ENCODE measurements around the gene TP53INP2. TPM values are rescaled to one million over a fixed set of nuclear protein-coding genes. Genes with fewer than 3 reads are reported as not detected.

TP53INP2 gene
- total and polyA plus RNA-seq, 2 of the 13 experiments (the other 11 are each of a cell fraction or from before 2014, with no cell fraction given) = 5.2 to 18.8 TPM

DNA sequence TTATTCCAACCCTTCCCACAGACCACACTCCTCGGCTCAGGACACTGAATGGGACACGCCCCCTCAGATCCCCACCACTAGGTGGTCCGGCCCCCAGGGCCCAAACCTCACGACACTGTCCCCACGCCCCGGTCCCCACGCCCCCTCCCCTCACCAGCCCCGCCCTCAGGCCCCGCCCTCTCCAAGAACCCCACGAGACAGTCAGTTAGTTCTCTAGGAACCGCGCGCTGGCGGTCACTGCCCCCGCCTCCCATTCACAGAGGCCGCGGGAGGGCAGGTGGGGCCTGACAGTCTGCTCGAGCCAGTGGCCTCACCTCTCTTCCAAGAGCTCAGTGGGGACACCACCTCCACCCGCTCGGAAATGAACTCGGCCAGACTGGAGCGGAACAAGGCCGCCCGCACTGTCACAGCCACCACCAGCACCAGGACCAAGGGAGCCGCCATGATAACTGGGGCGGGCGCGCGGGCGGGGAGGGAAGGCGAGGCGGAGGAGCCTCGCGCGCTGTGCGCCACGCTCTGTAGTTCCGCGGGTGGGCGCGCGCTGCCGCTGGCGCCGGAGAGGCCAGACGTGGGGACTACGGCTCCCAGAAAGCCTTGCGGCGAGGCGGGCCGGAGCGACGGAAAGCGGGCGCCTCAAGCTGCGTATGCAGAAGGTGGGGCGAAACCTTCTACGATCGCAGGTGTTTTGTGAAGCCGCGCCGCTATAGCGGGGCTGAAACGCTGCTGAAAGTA, 27.3 kb upstream of the TP53INP2 start, which contains the start of gene PIGU (continued):
- TF ChIP-seq, protein P1, sequence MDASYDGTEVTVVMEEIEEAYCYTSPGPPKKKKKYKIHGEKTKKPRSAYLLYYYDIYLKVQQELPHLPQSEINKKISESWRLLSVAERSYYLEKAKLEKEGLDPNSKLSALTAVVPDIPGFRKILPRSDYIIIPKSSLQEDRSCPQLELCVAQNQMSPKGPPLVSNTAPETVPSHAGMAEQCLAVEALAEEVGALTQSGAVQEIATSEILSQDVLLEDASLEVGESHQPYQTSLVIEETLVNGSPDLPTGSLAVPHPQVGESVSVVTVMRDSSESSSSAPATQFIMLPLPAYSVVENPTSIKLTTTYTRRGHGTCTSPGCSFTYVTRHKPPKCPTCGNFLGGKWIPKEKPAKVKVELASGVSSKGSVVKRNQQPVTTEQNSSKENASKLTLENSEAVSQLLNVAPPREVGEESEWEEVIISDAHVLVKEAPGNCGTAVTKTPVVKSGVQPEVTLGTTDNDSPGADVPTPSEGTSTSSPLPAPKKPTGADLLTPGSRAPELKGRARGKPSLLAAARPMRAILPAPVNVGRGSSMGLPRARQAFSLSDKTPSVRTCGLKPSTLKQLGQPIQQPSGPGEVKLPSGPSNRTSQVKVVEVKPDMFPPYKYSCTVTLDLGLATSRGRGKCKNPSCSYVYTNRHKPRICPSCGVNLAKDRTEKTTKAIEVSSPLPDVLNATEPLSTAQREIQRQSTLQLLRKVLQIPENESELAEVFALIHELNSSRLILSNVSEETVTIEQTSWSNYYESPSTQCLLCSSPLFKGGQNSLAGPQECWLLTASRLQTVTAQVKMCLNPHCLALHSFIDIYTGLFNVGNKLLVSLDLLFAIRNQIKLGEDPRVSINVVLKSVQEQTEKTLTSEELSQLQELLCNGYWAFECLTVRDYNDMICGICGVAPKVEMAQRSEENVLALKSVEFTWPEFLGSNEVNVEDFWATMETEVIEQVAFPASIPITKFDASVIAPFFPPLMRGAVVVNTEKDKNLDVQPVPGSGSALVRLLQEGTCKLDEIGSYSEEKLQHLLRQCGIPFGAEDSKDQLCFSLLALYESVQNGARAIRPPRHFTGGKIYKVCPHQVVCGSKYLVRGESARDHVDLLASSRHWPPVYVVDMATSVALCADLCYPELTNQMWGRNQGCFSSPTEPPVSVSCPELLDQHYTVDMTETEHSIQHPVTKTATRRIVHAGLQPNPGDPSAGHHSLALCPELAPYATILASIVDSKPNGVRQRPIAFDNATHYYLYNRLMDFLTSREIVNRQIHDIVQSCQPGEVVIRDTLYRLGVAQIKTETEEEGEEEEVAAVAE (CRISPR knock-in tag; IDR thresholded peaks at IDR 0.05; ENCODE audit: borderline replicate concordance) = peak; percentile 83
- no peak for TF ChIP-seq ARNT (IDR thresholded peaks at IDR 0.05)
- TF ChIP-seq, protein P2, sequence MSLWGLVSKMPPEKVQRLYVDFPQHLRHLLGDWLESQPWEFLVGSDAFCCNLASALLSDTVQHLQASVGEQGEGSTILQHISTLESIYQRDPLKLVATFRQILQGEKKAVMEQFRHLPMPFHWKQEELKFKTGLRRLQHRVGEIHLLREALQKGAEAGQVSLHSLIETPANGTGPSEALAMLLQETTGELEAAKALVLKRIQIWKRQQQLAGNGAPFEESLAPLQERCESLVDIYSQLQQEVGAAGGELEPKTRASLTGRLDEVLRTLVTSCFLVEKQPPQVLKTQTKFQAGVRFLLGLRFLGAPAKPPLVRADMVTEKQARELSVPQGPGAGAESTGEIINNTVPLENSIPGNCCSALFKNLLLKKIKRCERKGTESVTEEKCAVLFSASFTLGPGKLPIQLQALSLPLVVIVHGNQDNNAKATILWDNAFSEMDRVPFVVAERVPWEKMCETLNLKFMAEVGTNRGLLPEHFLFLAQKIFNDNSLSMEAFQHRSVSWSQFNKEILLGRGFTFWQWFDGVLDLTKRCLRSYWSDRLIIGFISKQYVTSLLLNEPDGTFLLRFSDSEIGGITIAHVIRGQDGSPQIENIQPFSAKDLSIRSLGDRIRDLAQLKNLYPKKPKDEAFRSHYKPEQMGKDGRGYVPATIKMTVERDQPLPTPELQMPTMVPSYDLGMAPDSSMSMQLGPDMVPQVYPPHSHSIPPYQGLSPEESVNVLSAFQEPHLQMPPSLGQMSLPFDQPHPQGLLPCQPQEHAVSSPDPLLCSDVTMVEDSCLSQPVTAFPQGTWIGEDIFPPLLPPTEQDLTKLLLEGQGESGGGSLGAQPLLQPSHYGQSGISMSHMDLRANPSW (CRISPR knock-in tag; IDR thresholded peaks at IDR 0.05; ENCODE audit: borderline replicate concordance) = no peak
- TF ChIP-seq, protein P3, sequence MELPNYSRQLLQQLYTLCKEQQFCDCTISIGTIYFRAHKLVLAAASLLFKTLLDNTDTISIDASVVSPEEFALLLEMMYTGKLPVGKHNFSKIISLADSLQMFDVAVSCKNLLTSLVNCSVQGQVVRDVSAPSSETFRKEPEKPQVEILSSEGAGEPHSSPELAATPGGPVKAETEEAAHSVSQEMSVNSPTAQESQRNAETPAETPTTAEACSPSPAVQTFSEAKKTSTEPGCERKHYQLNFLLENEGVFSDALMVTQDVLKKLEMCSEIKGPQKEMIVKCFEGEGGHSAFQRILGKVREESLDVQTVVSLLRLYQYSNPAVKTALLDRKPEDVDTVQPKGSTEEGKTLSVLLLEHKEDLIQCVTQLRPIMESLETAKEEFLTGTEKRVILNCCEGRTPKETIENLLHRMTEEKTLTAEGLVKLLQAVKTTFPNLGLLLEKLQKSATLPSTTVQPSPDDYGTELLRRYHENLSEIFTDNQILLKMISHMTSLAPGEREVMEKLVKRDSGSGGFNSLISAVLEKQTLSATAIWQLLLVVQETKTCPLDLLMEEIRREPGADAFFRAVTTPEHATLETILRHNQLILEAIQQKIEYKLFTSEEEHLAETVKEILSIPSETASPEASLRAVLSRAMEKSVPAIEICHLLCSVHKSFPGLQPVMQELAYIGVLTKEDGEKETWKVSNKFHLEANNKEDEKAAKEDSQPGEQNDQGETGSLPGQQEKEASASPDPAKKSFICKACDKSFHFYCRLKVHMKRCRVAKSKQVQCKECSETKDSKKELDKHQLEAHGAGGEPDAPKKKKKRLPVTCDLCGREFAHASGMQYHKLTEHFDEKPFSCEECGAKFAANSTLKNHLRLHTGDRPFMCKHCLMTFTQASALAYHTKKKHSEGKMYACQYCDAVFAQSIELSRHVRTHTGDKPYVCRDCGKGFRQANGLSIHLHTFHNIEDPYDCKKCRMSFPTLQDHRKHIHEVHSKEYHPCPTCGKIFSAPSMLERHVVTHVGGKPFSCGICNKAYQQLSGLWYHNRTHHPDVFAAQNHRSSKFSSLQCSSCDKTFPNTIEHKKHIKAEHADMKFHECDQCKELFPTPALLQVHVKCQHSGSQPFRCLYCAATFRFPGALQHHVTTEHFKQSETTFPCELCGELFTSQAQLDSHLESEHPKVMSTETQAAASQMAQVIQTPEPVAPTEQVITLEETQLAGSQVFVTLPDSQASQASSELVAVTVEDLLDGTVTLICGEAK (IDR thresholded peaks at IDR 0.05) = no peak
- TF ChIP-seq, protein P3 (CRISPR knock-in tag; IDR thresholded peaks at IDR 0.05) = peak; percentile 85
- TF ChIP-seq PCBP2 (optimal IDR thresholded peaks at IDR 0.05; ENCODE audit: low read depth, low read length, poor library complexity, severe bottlenecking) = no peak
- TF ChIP-seq ARHGAP35 (CRISPR knock-in tag; IDR thresholded peaks at IDR 0.05; ENCODE audit: borderline replicate concordance) = peak; percentile 98; the same call in 1 of the 2 replicates
- no peak; the same call in 1 of the 2 replicates for TF ChIP-seq KDM1A (CRISPR knock-in tag; IDR thresholded peaks at IDR 0.05)
- peak; percentile 52; the same call in 1 of the 2 replicates for TF ChIP-seq ARNTL (CRISPR knock-in tag; IDR thresholded peaks at IDR 0.05)
- peak; percentile 31; the same call in 1 of the 2 replicates for TF ChIP-seq ZNF224 (CRISPR knock-in tag; IDR thresholded peaks at IDR 0.05)
- TF ChIP-seq DPF2 (CRISPR knock-in tag; IDR thresholded peaks at IDR 0.05; ENCODE audit: borderline replicate concordance, low read depth) = no peak
- TF ChIP-seq NBN (conservative IDR thresholded peaks at IDR 0.05) = no peak
- TF ChIP-seq ZBTB3 (CRISPR knock-in tag; IDR thresholded peaks at IDR 0.05; ENCODE audit: borderline replicate concordance, low read depth) = no peak; the same call in 1 of the 2 replicates
